IMR-90 (cell line): ENCODE results near the gene CHL1.

Source experiments
- BHLHE40 ChIP-seq: fragments of 150-350 bp; IDR thresholded peaks from 2 replicates; pipeline ENCODE4 v1.6.1; 2016; ENCODE audit warnings: mild to moderate bottlenecking, low read depth, low read length
- CEBPB ChIP-seq: IDR thresholded peaks from 2 replicates; pipeline ENCODE4 v1.6.1; 2012; ENCODE audit warnings: low read depth, low read length, improper control_type of control experiment
- CTCF ChIP-seq: conservative IDR thresholded peaks from 2 replicates; pipeline ENCODE4 v1.5.1; 2012; ENCODE audit warnings: mild to moderate bottlenecking, low read depth, low read length, improper control_type of control experiment
- ELK1 ChIP-seq: fragments of 150-350 bp; IDR thresholded peaks from 2 replicates; pipeline ENCODE4 v1.6.1; 2016; ENCODE audit warnings: low read depth, mild to moderate bottlenecking, low read length, moderate library complexity, borderline replicate concordance
- FOS ChIP-seq: fragments of 150-350 bp; IDR thresholded peaks from 2 replicates; pipeline ENCODE4 v1.6.1; 2016; ENCODE audit warnings: low read depth, low read length
- MAFK ChIP-seq: IDR thresholded peaks from 2 replicates; pipeline ENCODE4 v1.6.1; 2012; ENCODE audit warnings: low read depth, low read length, improper control_type of control experiment
- POLR2A ChIP-seq: IDR thresholded peaks from 2 replicates; pipeline ENCODE4 v1.6.1; 2012; ENCODE audit warnings: mild to moderate bottlenecking, low read depth, low read length
- RAD21 ChIP-seq: IDR thresholded peaks from 2 replicates; pipeline ENCODE4 v1.6.1; 2012; ENCODE audit warnings: low read length, improper control_type of control experiment
- RCOR1 ChIP-seq: IDR thresholded peaks from 2 replicates; pipeline ENCODE4 v1.6.1; 2012; ENCODE audit warnings: mild to moderate bottlenecking, low read length, improper control_type of control experiment; ENCODE audit not compliant: insufficient replicate concordance
- RFX5 ChIP-seq: IDR thresholded peaks from 2 replicates; pipeline ENCODE4 v1.8.0; 2012; ENCODE audit warnings: low read depth, mild to moderate bottlenecking, low read length, moderate library complexity
- SMC3 ChIP-seq: fragments of 150-350 bp; IDR thresholded peaks from 2 replicates; pipeline ENCODE4 v1.6.1; 2016; ENCODE audit warnings: low read depth, mild to moderate bottlenecking, antibody characterized with exemption, low read length, moderate library complexity
- USF2 ChIP-seq: fragments of 150-350 bp; IDR thresholded peaks from 2 replicates; pipeline ENCODE4 v1.6.1; 2017; ENCODE audit warnings: mild to moderate bottlenecking, antibody characterized with exemption, low read length, low read depth

GRCh38 chr3:197149-197827, 725 bp downstream of the CHL1 start:
- TF ChIP-seq RFX5 (no peak), POLR2A (no peak), CTCF (no peak), RCOR1 (no peak), CEBPB (no peak), RAD21 (no peak), FOS (no peak), USF2 (no peak), MAFK (no peak), ELK1 (no peak), SMC3 (no peak), BHLHE40 (no peak)
